ENCODE results near the gene KRT34.
"Not testable (repeated sequence)": the region's sequence is repeated elsewhere in the genome, so short reads cannot be mapped to it uniquely, and the experiment has no call there.

The KRT34 gene

DNA sequence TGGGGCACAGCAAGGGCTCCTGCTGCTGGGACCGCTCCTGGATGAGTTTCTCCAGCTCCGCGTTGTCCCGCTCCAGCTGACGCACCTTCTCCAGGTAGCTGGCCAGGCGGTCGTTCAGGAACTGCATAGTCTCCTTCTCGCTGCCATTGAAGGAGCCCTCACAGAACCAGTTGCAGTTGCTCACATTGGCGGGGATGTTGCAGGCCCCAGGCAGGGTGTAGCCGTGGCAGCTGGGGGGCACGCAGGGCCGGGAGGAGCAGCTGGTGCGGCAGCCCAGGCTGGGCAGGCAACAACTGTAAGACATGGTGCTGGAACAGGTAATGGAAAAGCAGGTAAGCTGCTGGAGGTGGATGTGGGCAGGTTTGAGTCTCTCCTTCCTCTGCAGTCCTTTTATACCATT, at the start of gene KRT34:
TSS of gene KRT34 (minus strand) at position 364 of the 400 bp plus-strand sequence. CDS start at position 304, 60 bp downstream.
- H3K27me3 Mint-ChIP-seq (ENCODE audit: low read depth); H3K4me3 Mint-ChIP-seq; H3K36me3 Mint-ChIP-seq (ENCODE audit: low read depth); H3K9me3 Mint-ChIP-seq; H3K4me1 Mint-ChIP-seq (ENCODE audit: low read depth); DNase-seq (ENCODE audit: low spot score); H3K27ac Mint-ChIP-seq: not testable (repeated sequence)

- not testable (repeated sequence) for H3K27me3 Mint-ChIP-seq (ENCODE audit: low read depth); H3K36me3 Mint-ChIP-seq (ENCODE audit: low read depth); H3K4me1 Mint-ChIP-seq (ENCODE audit: low read depth); H3K4me3 Mint-ChIP-seq; H3K9me3 Mint-ChIP-seq; H3K27ac Mint-ChIP-seq; DNase-seq (ENCODE audit: low spot score)
These were observed 48.3 kb upstream of the KRT34 start for GRCh38 chr17:41430376-41430775.

- H3K36me3 Mint-ChIP-seq (ENCODE audit: low read depth) = no peaks in the 10 kb centered on the region
- H3K4me1 Mint-ChIP-seq (ENCODE audit: low read depth) = no peaks in the 10 kb centered on the region
- H3K27ac Mint-ChIP-seq = no peak overlapping the region
- no peaks in the 10 kb centered on the region for H3K9me3 Mint-ChIP-seq
- DNase-seq (ENCODE audit: low spot score) = no peak
- H3K4me3 Mint-ChIP-seq = no peak overlapping the region
- peaks cover 2% of the 10 kb centered on the region for H3K27me3 Mint-ChIP-seq (ENCODE audit: low read depth)
These were observed 47.6 kb upstream of the KRT34 start for GRCh38 chr17:41429667-41430066.

- DNase-seq (ENCODE audit: low spot score) = no peak
- no peak overlapping the region for H3K27ac Mint-ChIP-seq
- H3K4me1 Mint-ChIP-seq (ENCODE audit: low read depth) = no peaks in the 10 kb centered on the region
- H3K36me3 Mint-ChIP-seq (ENCODE audit: low read depth) = no peaks in the 10 kb centered on the region
- no peak overlapping the region for H3K4me3 Mint-ChIP-seq
- no peaks in the 10 kb centered on the region for H3K9me3 Mint-ChIP-seq
- H3K27me3 Mint-ChIP-seq (ENCODE audit: low read depth) = peaks cover 2% of the 10 kb centered on the region
These were observed 46.6 kb upstream of the KRT34 start for GRCh38 chr17:41428591-41429291.

- Mint-ChIP-seq H3K9me3 (no peaks in the 10 kb centered on the region), H3K36me3 (ENCODE audit: low read depth) (no peaks in the 10 kb centered on the region), H3K4me1 (ENCODE audit: low read depth) (no peaks in the 10 kb centered on the region), H3K4me3 (no peak within 1 kb of the TSS), H3K27ac (no peak within 1 kb of the TSS), H3K27me3 (ENCODE audit: low read depth) (no peaks in the 10 kb centered on the region)
- DNase-seq (ENCODE audit: low spot score) = no peak
These were observed 42.1 kb upstream of the KRT34 start, which contains the start of gene KRT37 for GRCh38 chr17:41424111-41424635. KRT37 (minus strand) TSS chr17:41424585; CDS start chr17:41424523, 62 bp downstream.

- H3K4me1 Mint-ChIP-seq (ENCODE audit: low read depth); H3K36me3 Mint-ChIP-seq (ENCODE audit: low read depth); H3K27me3 Mint-ChIP-seq (ENCODE audit: low read depth); H3K4me3 Mint-ChIP-seq; DNase-seq (ENCODE audit: low spot score); H3K9me3 Mint-ChIP-seq; H3K27ac Mint-ChIP-seq: not testable (repeated sequence)
These were observed 40.5 kb upstream of the KRT34 start for GRCh38 chr17:41422586-41422985.

GRCh38 chr17:41421617-41422016, 39.5 kb upstream of the KRT34 start:
- H3K27me3 Mint-ChIP-seq (ENCODE audit: low read depth) = no peaks in the 10 kb centered on the region
- H3K4me3 Mint-ChIP-seq = no peak overlapping the region
- H3K9me3 Mint-ChIP-seq = no peaks in the 10 kb centered on the region
- no peak overlapping the region for H3K27ac Mint-ChIP-seq
- no peaks in the 10 kb centered on the region for H3K36me3 Mint-ChIP-seq (ENCODE audit: low read depth)
- no peak for DNase-seq (ENCODE audit: low spot score)
- peaks cover 4% of the 10 kb centered on the region for H3K4me1 Mint-ChIP-seq (ENCODE audit: low read depth)

DNA sequence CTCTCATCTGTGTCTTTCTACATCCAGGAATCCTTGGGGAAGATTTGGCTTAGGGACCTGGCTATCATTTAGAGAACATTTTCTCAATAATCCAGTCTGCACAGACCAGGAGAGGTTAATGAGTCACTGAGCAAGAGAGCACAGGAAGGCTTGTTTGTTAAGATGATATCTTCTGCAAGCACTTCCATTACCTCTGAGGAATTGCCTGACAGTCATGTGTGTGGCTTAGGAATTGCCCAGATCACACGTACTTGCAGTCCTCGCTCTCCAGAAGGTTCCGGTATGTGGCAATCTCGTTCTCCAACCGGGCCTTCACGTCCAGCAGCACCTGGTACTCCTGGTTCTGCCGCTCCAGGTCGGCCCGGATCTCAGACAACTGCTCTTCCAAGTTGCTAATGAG, 39.0 kb upstream of the KRT34 start:
- no peak overlapping the region for H3K27ac Mint-ChIP-seq
- H3K27me3 Mint-ChIP-seq (ENCODE audit: low read depth) = no peaks in the 10 kb centered on the region
- H3K4me1 Mint-ChIP-seq (ENCODE audit: low read depth) = peaks cover 4% of the 10 kb centered on the region
- DNase-seq (ENCODE audit: low spot score) = no peak
- no peak overlapping the region for H3K4me3 Mint-ChIP-seq
- H3K9me3 Mint-ChIP-seq = no peaks in the 10 kb centered on the region
- no peaks in the 10 kb centered on the region for H3K36me3 Mint-ChIP-seq (ENCODE audit: low read depth)

GRCh38 chr17:41420134-41420533, 38.0 kb upstream of the KRT34 start:
- no peaks in the 10 kb centered on the region for H3K9me3 Mint-ChIP-seq
- peaks cover 4% of the 10 kb centered on the region for H3K4me1 Mint-ChIP-seq (ENCODE audit: low read depth)
- no peaks in the 10 kb centered on the region for H3K36me3 Mint-ChIP-seq (ENCODE audit: low read depth)
- H3K27ac Mint-ChIP-seq = no peak overlapping the region
- no peak for DNase-seq (ENCODE audit: low spot score)
- no peak overlapping the region for H3K4me3 Mint-ChIP-seq
- no peaks in the 10 kb centered on the region for H3K27me3 Mint-ChIP-seq (ENCODE audit: low read depth)

- H3K36me3 Mint-ChIP-seq (ENCODE audit: low read depth) = no peaks in the 10 kb centered on the region
- H3K9me3 Mint-ChIP-seq = no peaks in the 10 kb centered on the region
- H3K27ac Mint-ChIP-seq = no peak overlapping the region
- peaks cover 4% of the 10 kb centered on the region for H3K4me1 Mint-ChIP-seq (ENCODE audit: low read depth)
- no peaks in the 10 kb centered on the region for H3K27me3 Mint-ChIP-seq (ENCODE audit: low read depth)
- no peak for DNase-seq (ENCODE audit: low spot score)
- no peak overlapping the region for H3K4me3 Mint-ChIP-seq
These were observed 37.6 kb upstream of the KRT34 start for GRCh38 chr17:41419716-41420115.

GRCh38 chr17:41418116-41418860, 36.2 kb upstream of the KRT34 start:
- H3K9me3 Mint-ChIP-seq = no peaks in the 10 kb centered on the region
- H3K4me1 Mint-ChIP-seq (ENCODE audit: low read depth) = peaks cover 4% of the 10 kb centered on the region
- DNase-seq (ENCODE audit: low spot score) = no peak
- no peaks in the 10 kb centered on the region for H3K36me3 Mint-ChIP-seq (ENCODE audit: low read depth)
- peaks cover 3% of the 10 kb centered on the region for H3K27me3 Mint-ChIP-seq (ENCODE audit: low read depth)
- no peak overlapping the region for H3K27ac Mint-ChIP-seq
- H3K4me3 Mint-ChIP-seq = no peak overlapping the region

- Mint-ChIP-seq H3K36me3 (ENCODE audit: low read depth) (no peaks in the 10 kb centered on the region), H3K4me3 (no peak overlapping the region), H3K4me1 (ENCODE audit: low read depth) (peaks cover 4% of the 10 kb centered on the region), H3K27me3 (ENCODE audit: low read depth) (peaks cover 3% of the 10 kb centered on the region), H3K9me3 (no peaks in the 10 kb centered on the region), H3K27ac (no peak overlapping the region)
- DNase-seq (ENCODE audit: low spot score) = no peak
These were observed 35.5 kb upstream of the KRT34 start for GRCh38 chr17:41417576-41418015.

- Mint-ChIP-seq H3K36me3 (ENCODE audit: low read depth) (no peaks in the 10 kb centered on the region), H3K9me3 (no peaks in the 10 kb centered on the region), H3K27ac (no peak overlapping the region), H3K27me3 (ENCODE audit: low read depth) (peaks cover 5% of the 10 kb centered on the region), H3K4me1 (ENCODE audit: low read depth) (peaks cover 4% of the 10 kb centered on the region), H3K4me3 (no peak overlapping the region)
- no peak for DNase-seq (ENCODE audit: low spot score)
These were observed 35.0 kb upstream of the KRT34 start for GRCh38 chr17:41417127-41417526.

DNA sequence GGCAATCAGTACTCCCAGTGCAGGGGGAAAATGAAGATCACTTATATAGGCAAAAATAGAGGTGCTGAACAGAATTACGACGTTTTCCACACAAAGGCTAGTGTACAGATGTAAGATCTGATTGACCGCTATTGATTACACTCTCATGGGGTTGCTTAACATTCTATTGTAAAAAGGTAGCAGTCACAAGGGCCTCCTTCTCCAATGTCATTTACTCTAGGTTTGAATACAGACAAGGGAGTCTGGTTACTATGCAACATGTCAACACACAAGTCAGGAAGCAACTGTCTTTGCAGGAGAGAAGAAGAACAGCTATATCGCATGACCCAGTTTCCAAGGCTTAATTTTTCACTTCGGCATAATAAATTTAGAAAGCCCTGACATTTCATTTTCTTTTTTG, 34.4 kb upstream of the KRT34 start:
- Mint-ChIP-seq H3K27me3 (ENCODE audit: low read depth) (peaks cover 5% of the 10 kb centered on the region), H3K36me3 (ENCODE audit: low read depth) (no peaks in the 10 kb centered on the region), H3K27ac (no peak overlapping the region), H3K9me3 (no peaks in the 10 kb centered on the region), H3K4me1 (ENCODE audit: low read depth) (peaks cover 4% of the 10 kb centered on the region), H3K4me3 (no peak overlapping the region)
- no peak for DNase-seq (ENCODE audit: low spot score)
